Natural killer cell (primary cell): ENCODE data around the gene THAP7. TPM values are rescaled to one million over a fixed set of nuclear protein-coding genes. Genes with fewer than 3 reads are reported as not detected.
A peak's percentile ranks its signal among the peaks of the same experiment; 100 is the strongest.

ENCODE experiments used
- ATAC-seq, 3 donors: fragments of 150-1000 bp in 2 of 3; fragments of 200-7000 bp in 1 of 3; cut with Tn5 transposase; 1 replicate in 1 of 3; 2 replicates in 2 of 3; pipeline ENCODE4 v1.10.0; 2021; ENCODE audit warnings: mild to moderate bottlenecking in 2 of 3, moderate library complexity in 2 of 3
- DNase-seq, 2 donors: peaks; one replicate each; pipeline versions ENCODE4 v3.0.0 to v3.0.0-alpha.2; 2013 to 2021; ENCODE audit warnings: mixed read lengths in 1 of 2
- H3K27ac ChIP-seq: one replicate; pipeline ENCODE4 v1.5.1; 2013; ENCODE audit warnings: mild to moderate bottlenecking, low read length
- H3K27me3 ChIP-seq: one replicate; pipeline ENCODE4 v1.6.1; 2013; ENCODE audit warnings: low read length; ENCODE audit not compliant: control insufficient read depth, insufficient read depth
- H3K36me3 ChIP-seq: one replicate; pipeline ENCODE4 v1.6.1; 2013; ENCODE audit warnings: low read length; ENCODE audit not compliant: control insufficient read depth, insufficient read depth
- H3K4me1 ChIP-seq: one replicate; pipeline ENCODE4 v1.6.1; 2013; ENCODE audit warnings: low read length; ENCODE audit not compliant: control insufficient read depth, insufficient read depth
- H3K4me3 ChIP-seq: one replicate; pipeline ENCODE4 v1.5.1; 2013; ENCODE audit warnings: low read length
- H3K9me3 ChIP-seq: one replicate; pipeline ENCODE4 v1.6.1; 2013; ENCODE audit warnings: low read length; ENCODE audit not compliant: control insufficient read depth, insufficient read depth
- H3K27ac Mint-ChIP-seq, 2 donors: one replicate each; pipeline ENCODE4 v1.8.0; 2022; ENCODE audit warnings: mild to moderate bottlenecking in 2 of 2, mixed read lengths in 2 of 2, moderate library complexity in 1 of 2
- H3K27me3 Mint-ChIP-seq, 2 donors: one replicate each; pipeline ENCODE4 v1.8.0; 2022; ENCODE audit warnings: low read depth in 2 of 2, mixed read lengths in 2 of 2
- H3K36me3 Mint-ChIP-seq: one replicate; pipeline ENCODE4 v1.8.0; 2022; ENCODE audit warnings: mixed read lengths
- H3K4me1 Mint-ChIP-seq, 2 donors: one replicate each; pipeline ENCODE4 v1.8.0; 2022; ENCODE audit warnings: mixed read lengths in 2 of 2
- H3K4me3 Mint-ChIP-seq: one replicate; pipeline ENCODE4 v1.8.0; 2022; ENCODE audit warnings: mild to moderate bottlenecking, moderate library complexity, mixed read lengths
- H3K9me3 Mint-ChIP-seq, 2 donors: one replicate each; pipeline ENCODE4 v1.8.0; 2022; ENCODE audit warnings: mixed read lengths in 2 of 2
- WGBS: methylation state at CpG from one replicate; pipeline ENCODE4 v1.1.7; 2013; ENCODE audit warnings: missing lambda C conversion rate; ENCODE audit not compliant: insufficient coverage; 5-methylcytosine and 5-hydroxymethylcytosine counted together
- intact Hi-C: fragments of 100-400 bp; cut with micrococcal nuclease; formaldehyde crosslinking; loops from one replicate; pipeline ENCODE4 v1.14.2; 2022
- total RNA-seq, 4 donors: library from RNA; stranded (reverse); fragments of 120-200 nt in 1 of 4; gene quantifications; one replicate each; pipeline versions ENCODE4 v1.2.3 to v1.2.4, GENCODE V29; 2013 to 2022
- TF ChIP-seq, protein P1 (sequence below): fragments of 200-600 bp; IDR thresholded peaks from one replicate; pipeline ENCODE4 v1.8.0; 2022; ENCODE audit warnings: antibody characterized with exemption

Gene THAP7
- total RNA-seq, 3 donors from 2014 or later (not counting 1 experiment from before 2014, with no cell fraction given): 24.1 to 40.0 (median 26.8) TPM

- H3K27ac Mint-ChIP-seq: peak overlapping the region; percentile 9 to 61
- H3K36me3 ChIP-seq: no peaks in the 10 kb centered on the region
- H3K27me3 ChIP-seq: no peaks in the 10 kb centered on the region
- intact Hi-C loops: no loop called here
- peak overlapping the region; percentile 35 for H3K4me3 Mint-ChIP-seq
- no peaks in the 10 kb centered on the region for H3K9me3 Mint-ChIP-seq
- H3K9me3 ChIP-seq: no peaks in the 10 kb centered on the region
- H3K36me3 Mint-ChIP-seq: no peaks in the 10 kb centered on the region
- WGBS: 88% methylated on average over 13 of the region's 13 CpGs
- no peak for DNase-seq
- H3K27ac ChIP-seq: no peak overlapping the region
- H3K4me1 Mint-ChIP-seq: peaks cover 16 to 31% of the 10 kb centered on the region in 2 donors
- H3K4me1 ChIP-seq: peaks cover 29% of the 10 kb centered on the region
- no peak overlapping the region for H3K4me3 ChIP-seq
- TF ChIP-seq, protein P1, sequence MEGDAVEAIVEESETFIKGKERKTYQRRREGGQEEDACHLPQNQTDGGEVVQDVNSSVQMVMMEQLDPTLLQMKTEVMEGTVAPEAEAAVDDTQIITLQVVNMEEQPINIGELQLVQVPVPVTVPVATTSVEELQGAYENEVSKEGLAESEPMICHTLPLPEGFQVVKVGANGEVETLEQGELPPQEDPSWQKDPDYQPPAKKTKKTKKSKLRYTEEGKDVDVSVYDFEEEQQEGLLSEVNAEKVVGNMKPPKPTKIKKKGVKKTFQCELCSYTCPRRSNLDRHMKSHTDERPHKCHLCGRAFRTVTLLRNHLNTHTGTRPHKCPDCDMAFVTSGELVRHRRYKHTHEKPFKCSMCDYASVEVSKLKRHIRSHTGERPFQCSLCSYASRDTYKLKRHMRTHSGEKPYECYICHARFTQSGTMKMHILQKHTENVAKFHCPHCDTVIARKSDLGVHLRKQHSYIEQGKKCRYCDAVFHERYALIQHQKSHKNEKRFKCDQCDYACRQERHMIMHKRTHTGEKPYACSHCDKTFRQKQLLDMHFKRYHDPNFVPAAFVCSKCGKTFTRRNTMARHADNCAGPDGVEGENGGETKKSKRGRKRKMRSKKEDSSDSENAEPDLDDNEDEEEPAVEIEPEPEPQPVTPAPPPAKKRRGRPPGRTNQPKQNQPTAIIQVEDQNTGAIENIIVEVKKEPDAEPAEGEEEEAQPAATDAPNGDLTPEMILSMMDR: no peak
- no peaks in the 10 kb centered on the region for H3K27me3 Mint-ChIP-seq
- ATAC-seq: no peak
Measured at GRCh38 chr22:21016644-21017420, 14.9 kb upstream of the THAP7 start.

DNA sequence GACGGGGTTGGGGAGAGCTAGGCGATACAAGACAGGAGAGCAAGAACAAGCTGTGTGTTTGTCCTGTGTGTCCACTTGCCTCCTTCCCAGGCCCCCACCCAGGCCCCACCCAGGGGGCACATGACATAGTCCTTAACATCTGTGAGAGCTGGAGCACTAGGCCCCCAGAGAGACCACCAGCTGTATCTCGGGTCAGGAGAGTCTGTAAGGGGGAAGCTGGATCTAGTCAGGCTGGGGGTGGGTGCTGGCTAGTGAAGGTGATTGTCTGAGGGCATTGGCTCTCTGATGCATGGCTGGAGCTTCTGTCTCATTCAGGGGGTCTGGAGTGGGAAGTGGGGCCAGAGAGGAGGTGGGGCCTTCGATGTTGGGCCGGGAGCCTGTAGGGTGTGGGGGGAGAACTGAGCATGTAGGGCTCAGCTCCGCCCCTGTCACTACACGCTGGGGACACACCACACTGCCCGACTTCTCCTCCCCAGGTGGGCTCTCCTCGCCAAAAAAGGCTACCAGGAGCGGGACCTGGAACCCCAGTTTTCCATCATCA, 13.6 kb upstream of the THAP7 start:
- TF ChIP-seq, protein P1: no peak
- DNase-seq (no peak), ATAC-seq (no peak)
- WGBS: 81% methylated on average over 10 of the region's 10 CpGs
- intact Hi-C loops: no loop called here
- H3K27me3 Mint-ChIP-seq: no peaks in the 10 kb centered on the region
- Histone ChIP-seq H3K4me3 (no peak overlapping the region), H3K27ac (peak overlapping the region; percentile 75), H3K9me3 (no peaks in the 10 kb centered on the region), H3K4me1 (peaks cover 29% of the 10 kb centered on the region), H3K36me3 (no peaks in the 10 kb centered on the region), H3K27me3 (no peaks in the 10 kb centered on the region)
- H3K9me3 Mint-ChIP-seq: no peaks in the 10 kb centered on the region
- peak overlapping the region; percentile 95 to 97 for H3K27ac Mint-ChIP-seq
- H3K4me1 Mint-ChIP-seq: peaks cover 16 to 31% of the 10 kb centered on the region in 2 donors
- peak overlapping the region; percentile 95 for H3K4me3 Mint-ChIP-seq
- no peaks in the 10 kb centered on the region for H3K36me3 Mint-ChIP-seq

GRCh38 chr22:21014726-21015465, 13.0 kb upstream of the THAP7 start, which contains the start of gene P2RX6:
TSS of gene P2RX6 (plus strand) at chr22:21015165. CDS start at chr22:21015175, 10 bp downstream.
- peak within 1 kb of the TSS; percentile 90 for H3K27ac ChIP-seq
- no peaks in the 10 kb centered on the region for H3K9me3 ChIP-seq
- intact Hi-C loops: loop anchor here (1.0 to 5.0 kb wide), 2 partner anchors 13 to 98 kb away; partner anchors contain the start of genes CRKL and THAP7
- H3K27ac Mint-ChIP-seq: peak within 1 kb of the TSS; percentile 95 to 97
- ATAC-seq: peak in 2 of 3 donors; percentile 12 to 40
- peak within 1 kb of the TSS; percentile 95 for H3K4me3 Mint-ChIP-seq
- no peak for DNase-seq
- no peaks in the 10 kb centered on the region for H3K36me3 Mint-ChIP-seq
- H3K4me1 Mint-ChIP-seq: peaks cover 16 to 31% of the 10 kb centered on the region in 2 donors
- H3K27me3 ChIP-seq: no peaks in the 10 kb centered on the region
- 47% methylated on average over 12 of the region's 12 CpGs for WGBS
- H3K4me3 ChIP-seq: peak within 1 kb of the TSS; percentile 49
- TF ChIP-seq, protein P1: no peak
- peaks cover 29% of the 10 kb centered on the region for H3K4me1 ChIP-seq
- H3K9me3 Mint-ChIP-seq: no peaks in the 10 kb centered on the region
- H3K27me3 Mint-ChIP-seq: no peaks in the 10 kb centered on the region
- H3K36me3 ChIP-seq: no peaks in the 10 kb centered on the region
